Cortex of kidney (tissue), 1 donor: Measurements from ENCODE around the gene GAB1.

ENCODE experiments used
- DNase-seq: peaks from one replicate; lab custom pipeline; 2025; lab: John Stamatoyannopoulos, UW

Gene GAB1

DNA sequence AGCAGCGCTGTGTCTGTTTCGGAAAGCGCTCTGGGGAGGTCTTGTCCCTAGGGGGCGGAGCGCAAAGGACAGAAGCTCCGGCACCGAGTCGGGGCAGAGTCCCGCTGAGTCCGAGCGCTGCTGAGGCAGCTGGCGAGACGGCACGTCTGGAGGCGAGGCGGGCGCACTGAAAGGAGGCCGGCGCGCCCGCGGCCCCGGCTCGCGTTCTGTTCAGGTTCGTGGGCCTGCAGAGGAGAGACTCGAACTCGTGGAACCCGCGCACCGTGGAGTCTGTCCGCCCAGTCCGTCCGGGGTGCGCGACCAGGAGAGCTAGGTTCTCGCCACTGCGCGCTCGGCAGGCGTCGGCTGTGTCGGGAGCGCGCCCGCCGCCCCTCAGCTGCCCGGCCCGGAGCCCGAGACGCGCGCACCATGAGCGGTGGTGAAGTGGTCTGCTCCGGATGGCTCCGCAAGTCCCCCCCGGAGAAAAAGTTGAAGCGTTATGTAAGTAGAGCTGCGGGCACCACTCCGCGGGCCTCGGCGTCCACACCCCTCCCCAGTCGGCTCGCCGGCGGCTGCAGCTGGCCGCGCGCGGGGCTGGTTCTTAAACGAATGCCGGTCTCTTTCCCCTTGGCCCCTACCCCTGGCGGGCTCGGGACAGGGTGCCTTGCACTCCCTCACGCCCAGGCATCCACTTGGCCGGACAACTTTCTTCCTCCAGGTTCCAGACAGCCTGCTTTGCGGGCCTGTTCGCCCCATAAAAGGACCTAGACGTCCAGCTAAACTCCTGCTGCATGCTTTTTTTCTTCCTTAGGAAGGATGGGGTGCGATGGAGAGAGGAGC, at the start of gene GAB1:
Gene GAB1 (plus strand): TSS at position 96 of the 819 bp plus-strand sequence. CDS start 313 bp downstream, at position 409.
- DNase-seq = no peak

DNA sequence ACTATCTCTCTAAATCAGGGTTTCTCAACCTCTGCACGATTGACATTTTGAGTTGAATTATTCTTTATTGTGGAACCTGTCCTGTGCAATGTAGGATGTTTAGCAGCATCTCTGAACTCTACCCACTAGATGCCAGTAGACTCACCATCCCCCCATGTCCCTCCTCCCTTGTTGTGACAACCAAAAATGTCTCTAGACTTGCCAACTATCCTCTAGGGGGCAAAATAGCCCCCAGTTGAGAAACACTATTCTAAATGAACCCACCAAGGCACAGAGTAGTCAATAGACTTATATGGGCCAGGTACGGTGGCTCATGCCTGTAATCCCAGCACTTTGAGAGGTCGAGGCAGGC, 49.1 kb upstream of the GAB1 start:
- no peak for DNase-seq

DNA sequence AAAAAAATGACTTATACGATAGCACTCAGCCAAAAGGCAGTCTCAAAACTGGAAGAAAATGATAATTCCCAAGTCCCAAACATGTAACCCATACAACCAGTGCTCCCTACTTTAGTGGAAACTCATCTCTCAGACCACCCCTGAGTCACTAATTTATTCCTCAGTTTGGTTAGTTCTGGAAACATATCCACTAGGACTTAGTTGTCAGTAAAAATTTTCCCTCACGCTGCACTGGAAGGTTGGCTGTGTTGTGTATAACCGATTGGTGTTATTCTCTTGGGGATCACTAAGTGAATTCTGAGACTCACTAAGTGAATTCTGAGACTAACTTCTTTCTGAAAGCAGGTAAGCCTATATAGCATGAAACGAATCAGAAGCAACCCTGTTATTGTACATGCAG, 48.5 kb upstream of the GAB1 start:
- no peak for DNase-seq

DNA sequence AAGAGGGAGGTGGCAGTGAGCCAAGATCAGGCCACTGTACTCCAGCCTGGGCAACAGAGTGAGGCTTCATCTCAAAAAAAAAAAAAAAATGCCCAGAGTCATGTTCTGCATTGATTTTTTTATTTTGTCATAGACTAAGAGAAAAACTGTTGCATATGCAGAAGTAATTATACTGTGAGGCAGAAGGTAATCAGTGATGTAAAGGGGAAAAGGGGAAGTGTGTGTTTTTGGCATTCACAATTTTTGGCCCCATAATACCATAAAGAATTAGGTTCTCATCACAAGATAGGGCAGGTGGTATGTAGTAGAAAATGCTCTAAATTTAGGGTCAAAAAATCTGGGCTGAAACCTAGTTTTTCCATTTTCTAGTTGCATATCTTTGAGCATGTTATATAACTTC, 47.3 kb upstream of the GAB1 start:
- no peak for DNase-seq

DNA sequence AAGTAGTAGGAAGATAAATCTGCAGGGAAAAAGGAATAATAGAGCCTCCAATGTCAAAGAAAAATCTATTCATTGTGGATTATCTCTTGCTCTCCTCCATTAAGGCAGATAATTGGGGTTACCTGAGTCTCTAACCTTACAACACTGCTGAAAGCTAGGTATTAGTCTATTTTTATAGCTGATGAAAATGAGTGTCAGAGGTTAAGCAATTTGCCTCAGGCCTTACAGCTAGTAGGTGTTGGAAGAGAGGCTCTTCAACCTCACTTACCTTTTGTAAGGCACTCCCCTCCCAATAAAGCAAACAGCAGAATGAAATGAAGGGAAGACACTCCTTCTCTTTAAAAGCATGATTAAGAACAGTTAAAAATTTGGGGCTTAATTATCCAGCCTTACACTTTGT, 45.4 kb upstream of the GAB1 start:
- DNase-seq = no peak

DNA sequence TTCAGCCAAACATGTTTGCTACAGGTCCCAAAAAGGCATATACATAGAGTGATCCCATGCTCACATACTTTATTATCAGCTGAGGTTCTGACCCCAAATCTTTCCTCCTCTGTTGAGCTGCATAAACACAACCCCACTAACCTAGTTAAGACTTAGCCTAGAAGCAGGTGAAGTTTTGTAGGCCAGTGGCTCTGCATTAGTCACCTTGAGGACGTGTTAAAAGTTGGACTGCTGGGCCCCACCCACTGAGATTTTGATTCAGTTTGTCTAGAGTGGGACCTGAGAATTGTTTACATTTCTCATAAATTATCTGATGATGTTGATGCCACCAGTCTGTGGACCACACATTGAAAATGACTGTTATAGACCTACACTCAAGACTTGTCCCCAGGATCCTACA, 43.8 kb upstream of the GAB1 start:
- no peak for DNase-seq

DNA sequence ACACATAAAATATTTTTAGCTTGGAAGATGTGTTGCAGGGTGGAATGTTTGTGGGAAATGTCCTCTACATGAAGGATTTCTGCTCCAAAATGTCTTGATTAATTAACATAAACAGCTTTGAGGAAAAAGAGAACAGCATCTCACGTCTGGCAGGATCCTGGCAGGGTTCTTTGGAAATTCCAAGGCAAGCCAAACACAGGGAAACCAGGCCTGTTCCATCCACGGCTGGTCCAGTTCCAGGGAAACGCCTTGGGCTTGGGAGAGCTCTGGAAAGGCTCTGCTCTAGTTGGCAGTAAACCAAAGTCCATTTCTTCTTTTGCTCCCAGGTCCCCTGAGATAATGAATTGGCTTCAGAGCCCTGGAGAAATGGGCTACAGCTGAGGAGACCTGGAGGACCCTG, 42.4 kb upstream of the GAB1 start:
- no peak for DNase-seq

DNA sequence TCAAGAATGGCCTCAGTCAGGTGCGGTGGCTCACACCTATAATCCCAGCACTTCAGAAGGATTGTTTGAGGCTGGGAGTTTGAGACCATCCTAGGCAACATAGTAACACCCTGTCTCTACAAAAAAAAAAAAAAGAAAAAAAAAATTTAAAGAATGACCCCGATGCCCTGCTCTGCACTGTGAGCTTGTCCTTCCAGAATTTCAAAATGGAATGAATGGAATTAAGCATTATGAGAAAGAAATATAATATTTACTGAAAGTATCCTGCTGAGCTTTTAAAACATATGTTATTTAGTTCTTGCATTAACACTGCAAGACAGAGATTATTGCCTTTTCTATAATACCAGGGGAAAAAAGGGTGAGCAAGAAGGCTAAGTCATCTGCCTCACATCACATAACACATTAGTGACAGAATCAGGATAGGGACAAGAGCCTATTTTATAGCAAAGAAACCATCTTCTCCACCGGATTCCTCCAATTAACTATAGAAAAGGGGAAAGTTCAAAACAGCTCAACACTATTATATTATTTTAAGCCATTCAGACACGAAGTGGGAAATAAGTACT, 41.9 kb upstream of the GAB1 start:
- no peak for DNase-seq

DNA sequence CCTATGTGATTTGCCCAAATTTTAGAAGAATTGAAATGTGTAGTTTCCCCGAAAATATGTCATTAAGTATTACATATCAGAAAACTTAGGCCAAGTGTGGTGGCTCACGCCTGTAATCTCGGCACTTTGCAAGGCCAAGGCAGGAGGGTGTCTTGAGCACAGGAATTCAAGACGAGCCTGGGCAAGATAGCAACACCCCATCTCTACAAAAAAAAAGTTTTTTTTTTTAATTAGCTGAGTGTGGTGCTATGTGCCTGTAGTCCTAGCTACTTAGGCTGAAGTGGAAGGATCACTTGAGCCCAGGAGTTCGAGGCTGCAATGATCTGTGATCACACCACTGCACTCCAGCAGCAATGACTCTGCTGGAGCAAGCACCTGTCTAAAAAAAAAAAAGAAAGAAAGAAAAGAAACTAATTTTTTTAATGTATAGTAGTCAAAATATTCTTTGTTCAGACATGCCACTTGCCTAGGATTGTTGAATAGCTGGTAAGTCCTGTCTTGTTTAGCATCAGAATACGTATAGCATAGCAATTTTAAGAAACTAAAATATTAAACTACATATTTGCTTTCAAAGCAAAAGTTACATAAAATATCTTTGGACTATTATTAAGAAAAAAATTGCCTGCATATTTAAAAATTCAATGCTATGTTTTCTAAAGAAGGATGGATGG, 40.1 kb upstream of the GAB1 start:
- DNase-seq = no peak

DNA sequence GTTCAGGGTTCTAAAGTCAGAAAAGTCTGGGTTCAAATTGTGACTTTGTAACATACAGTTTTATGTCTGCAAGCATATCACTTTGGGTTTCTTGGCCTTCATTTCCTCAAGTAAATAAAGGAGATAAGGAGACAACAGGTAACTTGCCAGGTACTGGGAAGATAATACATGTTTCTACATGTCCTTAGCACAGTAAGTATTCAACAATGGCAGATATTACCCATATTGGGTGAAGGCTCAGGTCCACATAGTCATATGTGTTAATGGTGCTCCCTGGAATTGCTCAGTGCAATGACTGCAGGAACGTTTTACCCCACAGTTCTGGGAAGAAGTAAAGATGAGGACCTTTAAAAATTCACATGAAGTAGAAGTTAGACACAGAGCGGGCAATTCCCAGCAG, 35.8 kb upstream of the GAB1 start:
- DNase-seq = no peak

DNA sequence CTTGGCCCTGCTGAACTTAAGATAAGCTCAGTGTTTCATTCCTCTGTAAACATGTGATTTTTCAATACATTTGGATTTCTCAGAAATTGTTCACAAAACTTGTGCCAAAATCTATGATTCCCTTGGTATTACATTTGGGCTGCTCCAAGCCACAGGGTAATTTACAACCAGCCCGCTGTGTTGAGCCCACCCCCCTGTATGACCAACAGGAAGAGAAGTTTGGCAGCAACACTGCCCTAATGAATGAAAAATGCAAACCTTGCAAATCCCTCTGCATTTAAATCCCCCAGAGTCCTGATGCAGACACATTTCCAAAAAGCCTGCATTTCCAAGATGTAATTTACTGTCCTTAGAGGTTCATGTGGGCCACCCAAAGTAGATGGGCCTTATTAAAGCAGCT, 34.1 kb upstream of the GAB1 start:
- DNase-seq = no peak

DNA sequence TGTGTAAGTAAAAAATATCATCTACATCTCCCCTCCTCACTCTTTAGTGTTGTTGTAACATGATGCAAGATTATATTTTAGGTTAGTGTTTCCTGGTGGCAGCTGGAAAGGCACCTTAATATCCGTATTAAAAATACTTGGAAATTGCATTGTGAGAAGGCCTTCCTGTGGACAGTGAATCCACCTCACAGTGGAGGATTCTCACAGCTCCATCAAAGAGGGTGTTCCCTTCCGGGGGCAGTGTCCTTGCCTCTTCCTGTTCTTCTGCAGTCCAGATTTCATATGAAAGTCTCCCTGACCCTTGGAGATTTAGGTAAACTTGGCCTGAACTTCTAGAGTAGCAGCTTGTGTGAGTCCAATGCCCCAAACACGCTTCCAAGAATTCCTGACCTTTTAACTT, 29.9 kb upstream of the GAB1 start:
- no peak for DNase-seq

DNA sequence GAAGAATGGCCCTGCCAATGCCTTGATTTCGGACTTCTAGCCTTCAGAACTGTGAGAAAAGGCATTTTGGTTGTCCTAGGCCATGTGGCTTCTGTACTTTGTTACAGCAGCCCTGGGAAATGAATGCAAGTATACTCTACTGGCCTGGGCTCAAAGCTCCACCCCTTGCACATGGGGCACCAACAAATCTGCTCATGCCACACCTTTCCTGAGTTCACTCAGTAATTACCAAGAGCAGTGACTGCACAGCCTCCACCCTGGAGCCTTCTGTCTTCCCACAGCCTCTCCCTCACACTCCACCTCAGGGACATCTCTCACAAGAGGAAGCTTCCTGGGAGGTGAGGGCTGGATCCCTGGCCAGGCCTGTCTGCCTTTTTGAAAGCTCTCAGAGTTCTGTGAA, 29.1 kb upstream of the GAB1 start:
- DNase-seq = no peak

DNA sequence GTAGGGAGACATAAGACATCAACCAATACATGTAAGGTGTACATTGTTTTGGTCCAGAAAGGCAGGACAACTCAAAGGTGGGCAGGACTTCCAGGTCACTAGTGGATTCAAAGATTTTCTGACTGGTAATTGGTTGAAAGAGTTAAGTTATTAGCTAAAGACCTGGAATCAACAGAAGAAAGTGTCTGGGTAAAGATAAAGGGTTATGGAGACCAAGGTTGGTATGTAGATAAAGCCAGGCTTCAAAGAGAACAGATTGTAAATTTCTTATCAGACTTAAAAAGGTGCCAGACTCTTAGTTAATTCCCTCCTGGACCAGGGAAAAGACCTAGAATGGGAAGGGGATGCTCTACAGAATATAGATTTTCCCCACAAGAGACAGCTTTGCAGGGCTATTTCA, 28.3 kb upstream of the GAB1 start:
- no peak for DNase-seq

DNA sequence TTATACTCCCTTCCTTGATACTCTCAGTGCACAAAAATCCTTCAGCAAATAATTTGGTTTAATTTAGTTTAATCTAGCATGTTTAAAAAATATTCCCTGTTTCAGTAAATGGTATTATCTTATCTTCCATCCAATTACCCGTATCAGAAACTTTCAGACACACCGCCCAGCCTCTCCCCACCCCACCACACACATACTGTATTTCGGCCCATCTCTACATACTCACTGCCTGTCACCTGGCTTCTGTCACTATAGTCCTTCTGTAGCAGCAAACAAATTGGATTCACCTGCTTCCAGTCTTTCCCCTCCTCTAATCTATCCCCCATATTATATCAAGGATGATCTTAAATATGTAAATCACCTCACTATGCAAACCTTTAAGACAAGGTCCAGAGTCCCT, 24.8 kb upstream of the GAB1 start:
- no peak for DNase-seq

DNA sequence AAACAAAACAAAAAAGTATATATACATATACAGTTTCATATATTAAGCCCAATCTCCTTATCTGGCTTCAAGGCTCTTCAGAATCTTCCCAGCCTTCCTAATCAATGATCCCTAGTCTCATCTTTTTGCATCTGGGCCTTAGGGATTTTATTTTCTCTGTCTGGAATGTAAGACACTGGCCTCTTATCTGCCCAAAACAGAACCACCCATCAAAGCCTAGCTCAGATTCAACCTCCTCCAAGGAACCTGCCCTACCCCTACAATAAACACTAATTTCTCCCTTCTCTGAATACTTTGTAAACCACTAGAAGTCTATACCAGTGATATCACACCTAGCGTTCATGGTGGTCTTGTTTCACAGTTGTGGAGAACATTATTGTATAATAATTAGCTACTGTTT, 23.2 kb upstream of the GAB1 start:
- no peak for DNase-seq

DNA sequence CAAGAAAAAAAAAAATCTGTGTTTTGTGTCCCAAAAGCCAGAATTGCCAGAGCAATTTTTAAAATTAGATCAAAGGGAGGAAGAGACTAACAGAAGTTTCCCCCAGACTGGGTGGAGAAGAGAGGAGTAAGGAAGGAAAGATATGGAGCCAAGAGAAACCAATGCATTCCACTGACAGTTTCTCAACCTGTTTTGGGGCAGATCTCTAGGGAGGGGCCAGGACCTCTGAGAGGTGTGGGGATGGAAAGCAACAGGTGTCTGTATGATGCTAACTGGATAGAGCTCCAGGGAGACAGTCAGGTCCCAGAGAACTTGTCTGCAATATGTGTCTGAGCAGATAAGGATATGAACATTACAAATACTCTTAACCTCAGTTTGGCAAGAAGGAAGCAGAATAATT, 22.7 kb upstream of the GAB1 start:
- DNase-seq = no peak

DNA sequence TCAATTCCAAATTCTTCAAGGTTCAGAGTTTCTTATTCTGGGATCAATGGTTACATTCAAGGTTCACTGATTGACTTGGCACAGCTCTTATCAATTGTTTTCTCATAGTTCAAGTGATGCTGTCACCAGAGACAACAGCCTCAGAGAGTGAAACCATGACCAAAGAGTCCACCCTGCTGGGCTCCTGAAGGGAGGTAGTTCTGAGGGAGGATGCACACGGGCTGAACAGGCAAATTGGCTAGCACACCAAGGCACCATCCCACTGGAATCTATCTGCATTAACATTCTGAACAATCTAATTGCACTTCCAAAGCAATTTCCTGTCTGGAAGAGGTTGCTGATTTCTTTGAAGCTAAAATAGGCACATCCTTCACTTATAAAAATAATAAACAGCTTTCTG, 16.6 kb upstream of the GAB1 start:
- no peak for DNase-seq

DNA sequence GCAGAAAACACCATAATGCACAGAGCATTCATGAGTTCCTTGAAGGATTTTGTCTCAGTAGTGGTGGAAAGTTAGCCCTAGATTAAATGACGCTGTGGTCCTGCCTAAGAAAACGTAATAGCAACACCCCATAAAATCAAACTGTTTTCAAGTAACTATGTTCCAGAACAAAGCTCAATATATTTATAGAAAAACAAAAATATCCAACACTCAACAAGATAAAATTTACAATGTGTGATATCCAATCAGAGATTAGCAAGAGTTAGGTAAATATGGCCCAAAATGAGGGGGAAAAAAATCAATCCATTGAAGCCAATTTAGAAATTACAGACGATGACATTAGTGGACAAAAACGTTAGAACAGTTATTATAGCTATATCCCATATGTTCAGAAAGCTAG, 9.9 kb upstream of the GAB1 start:
- no peak for DNase-seq

DNA sequence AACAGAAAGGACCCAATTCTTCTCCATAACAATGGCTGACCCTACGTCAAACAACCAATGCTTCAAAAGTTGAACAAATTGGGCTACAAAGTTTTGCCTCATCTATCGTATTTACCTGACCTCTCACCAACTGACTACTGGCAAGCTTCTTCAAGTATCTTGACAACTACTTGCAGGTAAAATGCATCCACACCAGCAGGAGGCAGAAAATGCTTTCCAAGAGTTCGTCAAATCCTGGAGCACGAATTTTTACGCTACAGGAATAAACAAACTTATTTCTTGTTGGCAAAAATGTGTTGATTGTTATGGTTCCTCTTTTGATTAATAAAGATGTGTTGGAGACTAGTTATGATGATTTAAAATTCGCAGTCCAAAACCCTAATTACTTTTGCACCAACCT, 6.7 kb upstream of the GAB1 start:
- DNase-seq = no peak

DNA sequence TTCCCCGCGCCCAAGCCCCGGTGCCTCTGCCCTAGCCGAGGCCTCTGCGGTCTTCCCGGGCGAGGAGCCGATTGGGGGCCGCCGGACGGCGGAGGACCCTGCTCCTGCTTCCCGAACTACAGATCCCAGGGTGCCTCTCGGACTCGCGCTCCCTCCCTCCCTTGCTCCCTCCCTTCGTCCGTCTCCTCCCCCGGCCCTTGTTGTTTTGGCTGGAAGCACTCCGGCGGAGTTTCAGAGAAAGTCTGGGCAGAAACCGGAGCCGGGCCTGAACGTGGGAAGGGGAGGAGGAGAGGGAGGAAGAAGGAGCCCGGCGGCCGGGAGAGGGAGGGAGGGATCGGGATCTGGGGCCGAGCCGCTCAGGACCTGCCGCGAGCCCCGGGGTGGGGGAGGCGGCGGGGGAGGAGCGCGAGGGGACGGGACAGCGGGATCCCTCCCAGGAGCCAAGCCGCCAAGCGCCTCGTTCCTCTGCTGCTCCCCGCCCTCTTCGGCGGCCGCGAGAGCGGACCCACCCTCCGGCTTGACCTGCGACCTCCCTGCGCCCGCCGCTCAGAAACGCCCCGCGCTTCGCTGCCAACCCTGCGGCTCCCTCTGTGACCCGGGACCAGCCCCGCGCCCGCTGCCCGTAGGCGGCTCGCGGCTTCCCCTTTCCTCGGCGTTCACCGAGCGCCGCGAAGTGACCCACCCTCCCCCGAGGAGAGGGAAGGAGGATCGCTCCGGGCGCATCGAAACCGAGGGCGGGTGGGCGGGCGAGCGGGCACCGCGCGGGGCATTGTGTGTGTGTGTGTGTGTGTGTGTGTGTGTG, 496 bp upstream of the GAB1 start:
- peak; percentile 23 for DNase-seq

DNA sequence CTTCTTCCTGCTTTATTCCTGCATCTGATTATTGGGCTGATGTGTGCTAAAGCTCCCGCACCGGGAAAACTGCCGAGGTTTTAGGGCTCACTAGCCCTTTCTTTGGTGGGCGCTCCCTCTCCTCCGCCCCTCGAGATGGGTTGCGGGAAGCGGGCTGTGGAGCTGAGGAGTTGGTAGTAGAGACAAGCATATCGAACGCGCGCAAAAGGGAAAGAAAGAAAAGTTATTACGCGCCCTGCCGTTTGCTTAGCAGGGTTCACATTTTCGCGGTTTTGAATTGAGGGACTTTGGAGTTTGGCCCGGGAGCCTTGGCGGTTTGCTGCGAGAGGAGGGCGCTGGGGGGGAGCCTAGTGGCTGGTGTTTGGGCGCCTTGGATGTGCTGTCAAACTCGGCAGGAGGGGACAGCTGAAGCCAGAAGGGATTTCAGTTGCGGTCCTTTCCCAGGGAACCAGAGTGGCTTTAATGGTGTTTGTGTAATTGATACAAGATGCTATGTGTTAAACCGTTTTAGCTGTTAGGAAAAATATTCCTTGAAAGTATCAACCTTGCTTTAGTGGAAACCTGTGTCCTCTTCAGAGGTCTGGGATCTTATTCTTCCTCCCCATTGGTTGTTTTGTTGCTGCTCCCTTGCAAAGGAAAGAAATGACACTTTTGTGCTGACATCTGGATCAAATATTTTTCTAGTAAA, 1.1 kb downstream of the GAB1 start:
- no peak for DNase-seq
